HG03280 (cell line): ENCODE results near the gene SESN1.
"Not testable (repeated sequence)": the region's sequence is repeated elsewhere in the genome, so short reads cannot be mapped to it uniquely, and the experiment has no call there.

Source experiments
- ATAC-seq: cut with Tn5 transposase; IDR thresholded peaks from one replicate; pipeline ENCODE4 v1.9.1; 2021; ENCODE audit warnings: mild to moderate bottlenecking, moderate library complexity; ENCODE audit not compliant: unreplicated experiment

Gene SESN1

DNA sequence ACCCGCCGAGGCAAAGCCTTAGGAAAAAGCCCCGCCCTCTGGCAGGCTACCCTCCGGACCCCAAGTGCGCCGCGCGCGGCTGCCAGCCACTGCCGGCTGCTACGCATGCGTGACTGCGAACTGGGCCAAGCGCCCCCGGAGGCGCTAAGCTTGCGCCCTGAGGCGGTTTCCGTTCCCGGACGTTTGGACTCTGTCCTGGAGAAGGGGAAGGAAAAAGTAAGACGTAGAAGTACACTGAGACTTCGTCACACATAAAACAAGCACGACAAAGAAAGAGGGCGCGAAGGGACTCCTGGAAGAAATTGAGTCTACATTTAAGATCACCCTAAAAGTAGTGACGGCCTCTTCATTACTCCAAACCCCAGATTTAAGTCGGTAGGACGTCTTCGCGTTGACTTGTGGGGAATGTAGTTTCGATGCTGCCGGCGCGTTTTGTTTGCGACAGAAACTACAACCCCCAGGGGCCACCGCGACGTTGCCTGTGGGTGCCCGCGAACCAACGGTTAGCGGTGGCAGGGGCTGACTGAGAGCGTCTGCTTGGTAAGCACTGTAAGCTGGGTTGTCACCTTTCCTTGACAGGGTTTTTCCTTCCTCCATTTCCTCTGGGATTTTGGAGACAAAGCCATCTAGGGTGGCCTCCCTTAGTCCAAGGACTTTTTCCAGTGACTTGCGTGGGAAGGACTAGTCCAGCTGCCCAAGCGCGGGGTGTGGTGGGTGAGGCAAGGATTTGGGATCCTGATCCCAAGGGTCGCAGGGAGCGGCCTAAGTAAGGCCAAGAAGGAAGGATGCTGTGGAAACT, 589 bp upstream of the SESN1 start, which contains the start of gene CEP57L1:
Gene CEP57L1, plus strand, starts transcription at position 472 of the 799 bp plus-strand sequence. CDS start 49,715 bp downstream, outside the sequence.
- peak; percentile 77 for ATAC-seq

DNA sequence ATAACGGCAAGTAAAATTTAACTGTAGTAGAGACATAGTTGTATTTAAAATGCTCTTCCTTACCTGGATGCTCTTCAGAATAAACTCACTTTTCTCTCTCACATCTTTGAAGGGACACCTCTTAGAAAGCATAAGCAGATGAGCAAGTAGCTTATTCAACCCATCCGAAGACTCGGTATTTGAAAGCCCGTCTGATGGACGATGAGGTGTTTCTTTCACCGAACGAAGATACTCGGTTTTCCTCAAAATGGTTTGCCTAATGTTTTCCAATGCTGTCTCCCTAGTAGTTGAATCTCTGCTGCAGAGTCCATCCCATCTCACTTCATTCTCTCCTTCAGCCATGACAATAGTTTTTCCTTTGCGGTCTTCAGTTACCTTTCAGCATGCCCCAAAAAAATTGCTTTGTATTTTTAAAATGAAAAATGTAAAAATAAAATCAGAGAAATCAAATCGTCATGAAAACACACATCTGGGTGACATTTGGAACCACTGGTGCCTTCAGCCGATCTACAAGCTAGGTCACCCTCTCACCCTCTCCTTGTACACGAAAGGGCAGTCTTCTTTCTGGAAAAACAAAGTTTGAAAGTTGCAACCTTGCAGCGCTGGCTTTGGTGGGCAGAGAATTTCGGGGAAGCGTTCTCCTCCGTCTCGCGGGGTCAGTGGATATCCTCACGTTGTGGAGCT, 772 bp downstream of the SESN1 start:
- no peak for ATAC-seq

DNA sequence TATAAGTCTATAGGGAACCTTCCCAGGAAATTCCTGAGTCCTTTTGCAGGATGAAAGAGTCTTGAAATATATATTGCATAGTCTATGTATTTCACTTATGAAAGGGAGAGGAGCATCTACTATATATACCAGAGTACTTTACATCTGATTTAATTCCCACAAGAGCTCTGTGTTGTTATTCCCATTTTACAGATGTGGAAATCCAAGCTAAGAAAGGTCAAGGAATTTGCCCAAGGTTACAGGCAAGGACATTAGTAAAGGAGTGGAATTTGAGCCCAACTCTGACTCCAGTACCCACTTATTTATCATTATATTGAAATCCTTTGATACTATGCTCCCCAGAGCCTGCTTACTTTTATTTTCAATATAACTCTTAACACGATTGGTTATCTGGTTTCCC, 2.6 kb downstream of the SESN1 start:
- ATAC-seq: no peak

DNA sequence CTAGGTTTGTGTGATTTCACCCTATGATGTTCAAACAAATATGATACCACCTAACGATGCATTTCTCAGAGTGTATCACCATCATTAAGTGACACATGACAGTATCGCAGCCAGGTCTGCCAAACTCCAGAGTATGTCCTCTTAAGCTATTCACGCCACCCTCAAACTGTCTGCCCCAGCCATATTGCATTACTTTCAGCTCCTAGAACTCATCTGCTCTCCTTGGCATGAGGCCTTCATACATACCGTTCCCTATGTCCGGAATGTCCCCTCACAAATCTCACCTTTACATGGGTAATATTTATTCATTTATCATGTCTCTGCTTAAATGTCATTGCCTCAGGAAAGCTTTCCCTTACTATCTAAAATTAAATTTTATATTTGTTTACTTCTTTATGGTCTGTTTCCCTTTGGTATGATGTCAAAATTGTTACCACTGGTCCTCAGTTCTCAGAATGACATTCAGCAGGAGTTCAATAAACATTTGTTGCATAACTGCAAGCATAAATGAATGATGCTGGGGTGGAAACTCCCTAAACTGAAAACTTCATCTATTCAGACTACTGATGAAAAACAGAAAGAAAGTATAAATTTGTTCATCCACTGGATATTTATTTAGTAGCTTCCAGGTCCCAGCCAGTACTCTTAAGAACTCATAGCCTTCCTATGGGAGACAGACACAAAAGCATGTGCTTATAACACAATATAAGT, 3.2 kb downstream of the SESN1 start:
- no peak for ATAC-seq

DNA sequence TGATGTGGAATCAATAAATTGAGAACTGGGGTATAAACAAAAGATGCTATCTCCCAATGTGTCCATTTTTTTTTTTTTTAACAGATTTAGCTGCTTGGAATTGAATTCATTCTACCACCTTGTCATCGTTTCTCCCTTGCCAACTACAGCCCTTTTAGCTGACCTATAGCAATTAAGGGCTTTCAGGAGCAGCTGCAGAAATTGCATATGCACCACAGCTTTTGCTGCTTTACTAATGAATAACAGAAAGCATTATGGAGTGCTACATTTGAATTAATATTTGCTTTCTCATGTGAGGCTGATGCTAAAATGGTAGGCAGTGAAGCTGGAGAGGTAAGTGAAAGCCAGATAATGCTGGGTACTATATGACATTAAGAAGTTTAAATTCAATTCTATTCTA, 5.7 kb downstream of the SESN1 start:
- ATAC-seq: no peak

DNA sequence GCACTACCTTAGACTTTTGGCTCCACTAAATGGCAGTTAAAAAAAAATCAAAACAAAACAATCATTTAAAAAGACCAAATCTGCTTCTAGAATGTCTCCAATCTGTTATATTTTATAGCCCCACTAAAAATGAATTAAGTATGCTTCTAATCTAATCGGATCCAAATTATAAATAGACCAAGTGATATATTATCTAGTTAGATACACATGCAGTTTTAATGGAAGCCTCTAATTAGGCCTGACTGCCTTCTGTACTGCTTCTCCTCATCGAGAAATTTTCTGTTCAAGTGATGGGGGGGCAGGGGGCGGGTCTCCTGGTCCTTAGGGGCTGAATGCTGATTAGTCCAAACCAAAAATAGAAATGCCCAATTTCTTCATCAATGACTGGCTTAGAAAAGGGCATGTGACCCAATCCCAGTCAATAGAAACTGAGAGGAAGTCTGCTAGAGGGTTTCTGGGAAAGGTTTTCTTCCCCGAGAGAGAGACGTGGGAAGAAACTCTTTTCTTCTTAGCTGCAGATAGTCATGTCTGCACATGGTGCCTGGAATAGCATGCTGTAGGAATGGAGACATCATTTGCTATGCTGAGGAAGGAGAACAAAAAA, 6.9 kb downstream of the SESN1 start:
- ATAC-seq: no peak

DNA sequence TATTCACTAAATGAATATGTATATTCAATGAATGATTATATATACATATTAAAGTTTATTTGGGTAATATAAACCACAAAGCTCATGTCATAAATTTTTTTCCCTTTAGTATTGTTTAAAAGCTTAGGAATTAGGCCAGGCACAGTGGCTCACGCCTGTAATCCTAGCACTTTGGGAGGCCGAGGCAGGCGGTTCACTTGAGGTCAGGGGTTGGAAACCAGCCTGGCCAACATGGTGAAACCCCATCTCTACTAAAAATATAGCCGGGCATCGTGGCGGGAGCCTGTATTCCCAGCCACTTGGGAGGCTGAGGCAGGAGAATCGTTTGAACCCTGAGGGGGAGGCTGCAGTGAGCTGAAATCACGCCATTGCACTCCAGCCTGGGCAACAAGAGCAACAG, 10.5 kb downstream of the SESN1 start:
- not testable (repeated sequence) for ATAC-seq

DNA sequence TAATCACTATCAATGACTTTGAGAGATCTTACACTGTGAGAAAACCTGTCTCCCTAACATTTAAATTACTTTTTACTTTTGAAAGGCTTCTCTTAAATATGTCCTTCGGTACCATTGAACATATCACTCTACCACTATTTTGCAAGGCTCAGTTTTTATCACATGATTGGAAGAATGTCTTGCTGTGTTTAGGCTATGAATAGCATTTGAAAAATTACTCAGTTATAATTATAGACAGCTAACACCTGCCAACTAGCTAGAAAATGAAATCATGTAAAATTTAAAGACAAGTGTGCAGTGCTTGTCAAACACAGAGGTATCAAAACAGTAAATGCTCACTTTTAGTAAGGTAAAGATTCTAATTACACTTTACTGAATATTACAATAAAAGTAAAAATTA, 11.0 kb downstream of the SESN1 start:
- ATAC-seq: no peak

DNA sequence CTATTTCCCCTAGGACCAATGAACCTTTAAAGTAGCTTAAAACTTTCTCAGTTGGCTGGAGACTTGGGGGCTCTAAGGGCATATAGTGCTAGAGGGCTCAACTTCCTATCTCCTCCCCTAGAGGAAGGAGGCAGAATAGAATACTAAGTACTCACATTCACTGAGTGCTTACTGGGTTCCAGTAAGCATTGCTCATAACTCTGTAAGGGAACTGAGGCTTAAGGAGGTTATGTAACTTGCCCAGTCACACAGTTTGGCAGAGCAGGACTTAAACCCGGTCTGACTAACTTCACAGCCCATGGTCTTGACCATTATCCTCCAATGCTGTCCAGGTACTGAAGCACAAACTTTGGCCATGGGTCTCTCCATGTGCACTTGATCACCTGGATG, 12.5 kb downstream of the SESN1 start:
- no peak for ATAC-seq

DNA sequence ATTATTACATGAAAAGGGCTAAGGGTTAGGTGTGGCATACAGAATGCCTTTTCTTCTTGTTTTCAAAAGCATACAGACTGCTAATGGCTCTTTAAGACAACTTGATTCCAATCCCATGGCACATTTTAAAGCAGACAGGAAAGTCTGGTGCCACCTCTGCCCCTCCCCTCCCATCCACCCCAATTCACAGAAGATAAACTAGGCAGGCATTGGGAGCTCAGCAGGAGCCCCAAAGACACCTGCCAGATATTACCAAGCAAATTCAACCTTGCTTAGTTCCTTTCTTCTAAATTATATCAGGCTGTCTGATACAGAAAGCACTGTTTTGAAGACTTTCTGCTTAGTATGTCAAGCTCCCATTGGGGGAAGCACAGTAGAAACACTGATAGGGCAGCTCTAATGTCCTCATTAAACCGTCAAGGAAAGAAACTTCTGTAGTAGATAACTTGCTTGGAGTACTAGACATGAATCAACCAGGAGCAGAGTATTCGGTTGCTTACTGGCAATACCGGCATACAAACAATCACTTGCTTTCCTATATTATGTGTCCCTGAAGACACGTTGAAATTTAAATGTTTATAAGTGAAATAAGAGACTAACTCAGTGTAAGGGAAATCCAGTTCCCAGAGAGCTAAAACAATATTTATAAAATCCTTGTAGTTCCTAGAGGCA, 13.0 kb downstream of the SESN1 start:
- ATAC-seq: no peak

DNA sequence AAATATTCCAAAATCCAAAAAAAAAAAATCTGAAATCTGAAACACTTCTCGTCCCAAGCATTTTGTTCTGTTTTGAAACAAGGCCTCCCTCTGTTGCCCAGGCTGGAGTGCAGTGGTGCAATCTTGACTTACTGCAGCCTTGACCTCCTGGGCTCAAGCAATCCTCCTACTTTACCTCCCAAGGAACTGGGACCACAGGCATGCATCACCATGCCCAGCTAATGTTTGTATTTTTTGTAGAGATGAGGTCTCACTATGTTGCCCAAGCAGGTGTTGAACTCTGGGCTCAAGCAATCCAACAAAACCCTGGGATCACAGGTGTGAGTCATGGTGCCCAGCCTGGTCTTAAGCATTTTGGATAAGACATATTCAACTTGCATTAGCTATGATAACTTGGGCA, 13.6 kb downstream of the SESN1 start:
- no peak for ATAC-seq

DNA sequence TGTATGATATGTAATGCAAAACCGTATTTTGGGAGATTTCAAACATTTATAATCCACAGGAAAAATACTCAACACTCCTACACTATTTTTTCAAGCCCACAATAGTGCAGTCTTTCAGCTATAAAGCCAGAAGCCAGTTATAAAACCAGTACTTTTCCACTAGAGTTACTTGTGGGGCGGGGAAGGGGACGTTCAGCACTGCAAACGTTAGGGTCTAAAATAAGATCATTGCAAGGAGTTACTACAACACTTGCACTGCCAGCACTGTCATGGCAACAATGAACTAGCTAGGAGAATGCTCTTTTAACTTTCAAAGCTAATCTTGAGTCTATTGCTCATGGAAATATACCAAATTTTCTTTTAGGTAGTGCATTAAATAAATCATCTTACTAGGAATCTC, 14.7 kb downstream of the SESN1 start:
- no peak for ATAC-seq

DNA sequence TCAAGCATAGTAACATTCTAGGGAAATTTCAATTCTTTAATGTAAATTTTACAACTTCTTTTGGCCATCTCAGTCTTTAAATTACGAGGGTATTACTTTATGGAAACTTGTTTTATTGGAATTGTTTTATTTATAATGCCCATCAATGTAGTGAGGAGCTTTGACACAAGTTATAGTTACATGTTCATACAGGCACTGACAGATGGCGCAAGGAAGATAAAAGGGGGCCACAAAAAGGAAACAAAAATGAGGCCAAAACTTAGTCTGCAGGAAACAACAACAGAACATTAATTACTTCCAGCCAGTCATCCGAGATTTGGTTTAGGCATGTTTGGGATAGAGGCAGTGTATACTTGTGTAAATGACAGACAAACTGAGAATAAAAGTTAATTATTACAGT, 18.3 kb downstream of the SESN1 start:
- no peak for ATAC-seq

DNA sequence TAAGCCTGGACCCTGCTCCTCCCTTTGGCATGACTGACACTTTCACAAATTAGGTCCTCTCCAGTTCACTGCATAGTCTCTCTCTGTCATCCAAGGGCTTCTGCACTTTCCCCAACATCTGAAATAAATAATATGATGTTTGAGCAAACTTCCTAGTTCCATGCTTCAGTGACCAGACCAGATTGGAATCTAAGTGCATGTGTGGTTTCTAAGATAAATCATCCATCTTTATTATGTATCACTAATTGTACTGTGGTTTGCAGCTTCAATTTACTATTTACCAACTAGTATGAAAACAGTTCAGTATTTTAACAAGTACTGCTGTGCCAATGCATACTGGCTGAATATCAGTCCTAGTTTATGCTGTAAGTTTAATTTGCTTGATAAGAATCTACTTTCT, 18.7 kb downstream of the SESN1 start:
- no peak for ATAC-seq

DNA sequence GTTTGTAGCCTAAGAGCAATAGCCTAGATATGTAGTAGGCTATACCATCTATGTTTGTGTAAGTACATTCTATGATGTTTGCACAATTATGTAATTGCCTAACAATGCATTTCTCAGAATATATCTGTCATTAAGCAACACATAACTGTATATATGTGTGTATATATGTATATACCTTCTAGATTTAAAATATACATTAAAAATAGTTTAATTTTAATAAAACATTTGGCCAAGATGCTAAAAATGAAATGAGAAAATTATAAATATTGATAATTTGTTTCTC, 20.6 kb downstream of the SESN1 start:
- no peak for ATAC-seq

DNA sequence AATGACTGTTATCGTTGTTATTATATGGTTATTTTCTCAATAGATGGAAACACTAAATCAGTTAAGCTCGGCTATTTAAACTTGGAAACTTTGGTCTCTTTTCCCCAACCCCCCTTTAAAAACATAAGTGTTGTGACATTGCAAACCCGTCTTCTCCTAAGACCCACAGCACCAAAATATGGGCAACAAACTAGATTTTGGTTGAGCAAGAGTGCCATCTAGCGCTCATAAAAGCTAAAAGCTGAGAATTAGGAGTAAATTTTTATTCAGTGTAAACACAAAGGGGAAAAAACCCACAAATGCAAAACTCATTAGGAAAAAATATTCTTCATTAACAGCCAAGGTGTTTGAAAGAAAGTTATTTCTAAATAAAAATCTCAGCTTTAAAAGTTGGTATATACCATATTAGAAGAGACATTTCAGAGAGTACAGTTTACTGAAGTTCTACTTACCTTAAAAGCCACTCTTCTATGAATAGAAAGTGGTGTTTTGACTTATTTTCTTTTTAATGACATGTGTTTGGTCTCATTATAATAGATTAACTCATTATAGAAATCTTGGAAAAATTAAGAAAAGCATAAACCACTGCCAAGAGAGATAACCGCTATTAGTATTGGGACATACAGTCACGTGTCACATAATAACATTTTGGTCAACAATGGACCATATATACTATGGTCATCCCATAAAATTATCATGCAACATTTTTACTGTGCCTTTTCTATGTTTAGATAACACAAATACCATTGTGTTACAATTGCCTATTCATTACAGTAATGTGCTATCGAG, 21.1 kb downstream of the SESN1 start:
- no peak for ATAC-seq

DNA sequence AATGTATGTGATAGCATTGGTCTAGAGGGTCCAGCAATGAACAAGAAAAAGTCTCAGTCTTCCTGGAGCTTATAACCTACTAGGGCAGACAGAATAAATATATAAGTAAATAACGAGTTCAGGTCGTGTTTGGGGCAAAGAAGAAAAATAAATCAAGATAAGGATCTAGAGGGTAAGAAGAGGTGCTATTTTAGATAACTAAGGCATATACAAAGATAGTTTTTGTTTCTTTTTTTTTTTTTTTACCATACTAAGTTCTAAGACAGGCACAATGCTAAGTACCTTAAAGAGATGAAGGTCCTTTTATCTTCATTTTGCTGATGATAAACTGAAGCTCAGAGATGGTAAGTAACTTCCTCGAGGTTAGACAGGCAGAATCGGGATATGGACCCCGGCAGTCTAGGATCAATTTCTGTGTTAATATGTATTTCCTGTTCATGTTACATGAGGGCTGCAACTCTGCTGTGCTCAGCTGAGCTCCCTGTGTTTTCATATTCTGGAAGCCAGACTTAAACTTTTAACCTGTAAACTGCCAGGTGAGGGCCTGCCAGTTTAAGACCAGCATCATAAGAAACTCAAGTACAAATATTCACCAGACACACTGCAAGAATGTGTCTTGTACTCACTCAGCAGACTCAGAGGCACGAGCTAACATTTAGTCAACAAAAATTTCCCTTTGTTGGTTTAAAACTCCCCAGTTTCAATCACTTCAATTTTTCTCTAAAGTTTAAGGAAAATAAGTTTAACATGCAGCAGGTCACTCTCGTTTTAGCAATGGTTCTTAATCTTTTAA, 23.3 kb downstream of the SESN1 start:
- no peak for ATAC-seq

DNA sequence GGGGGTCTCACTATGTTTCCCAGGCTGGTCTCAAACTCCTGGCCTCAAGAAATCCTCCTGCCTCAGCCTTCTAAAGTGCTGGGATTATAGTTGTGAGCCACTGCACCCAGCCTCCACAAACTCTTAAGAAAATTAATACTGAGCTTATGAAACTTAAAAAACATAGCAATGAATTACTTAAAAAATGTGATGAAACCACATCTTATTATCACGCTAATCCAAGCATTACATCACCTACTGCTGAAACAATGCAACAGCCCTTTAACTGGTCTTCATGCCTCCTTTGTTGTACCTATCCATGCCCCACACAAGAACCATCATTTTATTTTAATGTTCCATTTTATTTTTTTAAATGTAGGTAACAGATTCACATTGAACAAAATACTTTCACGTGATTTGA, 24.9 kb downstream of the SESN1 start:
- ATAC-seq: no peak

DNA sequence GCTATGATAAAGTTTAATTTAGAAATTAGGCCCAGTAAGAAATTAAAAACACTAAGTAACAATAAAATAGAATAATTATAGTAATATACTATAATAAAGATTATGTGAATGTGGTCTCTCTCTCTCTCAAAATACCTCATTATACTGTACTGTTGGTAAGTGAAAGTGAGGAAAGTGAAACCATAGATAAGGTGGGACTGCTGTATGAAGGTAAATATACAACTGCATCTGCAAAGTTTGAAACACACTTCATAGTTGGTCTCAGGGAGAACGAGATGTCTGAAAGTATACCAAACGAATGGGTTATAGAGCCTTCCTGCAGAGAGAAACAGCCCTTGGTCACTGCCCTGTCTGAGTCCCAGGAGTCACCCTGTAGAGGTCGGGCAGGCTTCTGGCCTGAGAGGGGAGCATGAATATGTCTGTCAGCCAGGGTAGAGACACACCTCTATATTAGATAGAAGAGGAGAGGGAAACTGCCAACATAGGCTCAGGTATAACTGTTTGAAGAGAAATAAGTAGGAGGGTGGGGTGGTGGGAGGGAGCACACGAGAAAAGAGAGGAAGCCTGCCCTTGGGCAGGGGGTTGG, 31.8 kb downstream of the SESN1 start:
- ATAC-seq: no peak
